Adrenal gland (tissue), 12 donors: ENCODE measurements around the gene UCHL3. TPM values are rescaled to one million over a fixed set of nuclear protein-coding genes. Genes with fewer than 3 reads are reported as not detected.
A peak's percentile ranks its signal among the peaks of the same experiment; 100 is the strongest.

Experiments used
- DNase-seq, 7 donors: peaks; one replicate each; pipeline ENCODE4 v3.0.0-alpha.2; 2019 to 2020
- H3K27ac ChIP-seq, 5 donors: fragments of 200-600 bp; sonication (generic) in 4 of 5; 1 replicate in 3 of 5; 2 replicates in 2 of 5; pipeline versions ENCODE4 v1.5.1 to v1.8.0; 2016 to 2020; ENCODE audit warnings: mild to moderate bottlenecking in 1 of 5
- H3K27me3 ChIP-seq: fragments of 200-600 bp; 2 replicates; pipeline ENCODE4 v1.8.0; 2021
- H3K36me3 ChIP-seq, 2 donors: fragments of 200-600 bp; replicated peaks in 1 of 2; 1 replicate in 1 of 2; 2 replicates in 1 of 2; pipeline versions ENCODE4 v1.5.1 to v1.8.0; 2018 to 2022
- H3K4me1 ChIP-seq, 2 donors: fragments of 200-600 bp; replicated peaks in 1 of 2; 1 replicate in 1 of 2; 2 replicates in 1 of 2; pipeline versions ENCODE4 v1.5.1 to v1.8.0; 2018 to 2021
- H3K4me3 ChIP-seq, 4 donors: fragments of 200-600 bp; sonication (generic) in 3 of 4; one replicate each; pipeline ENCODE4 v1.5.1; 2016 to 2018
- H3K9me3 ChIP-seq, 3 donors: fragments of 200-600 bp; sonication (generic) in 1 of 3; replicated peaks in 1 of 3; 1 replicate in 2 of 3; 2 replicates in 1 of 3; pipeline versions ENCODE4 v1.5.1 to v1.8.0; 2016 to 2021
- CTCF ChIP-seq, 6 experiments: fragments of 450-650 bp in 4 of 6; fragments of 200-600 bp in 2 of 6; sonication (generic) in 1 of 6; IDR thresholded peaks; 1 replicate in 5 of 6; 2 replicates in 1 of 6; pipeline versions ENCODE4 v1.5.1 to v1.8.0; 2016 to 2021; ENCODE audit warnings: antibody characterized with exemption in 6 of 6, mild to moderate bottlenecking in 2 of 6, moderate library complexity in 1 of 6
- POLR2A ChIP-seq, 2 donors: fragments of 450-650 bp; IDR thresholded peaks; one replicate each; pipeline ENCODE4 v1.6.1; 2017; ENCODE audit warnings: antibody characterized with exemption in 2 of 2, mild to moderate bottlenecking in 2 of 2, moderate library complexity in 1 of 2
- WGBS, 4 donors: extraction: QIAGEN DNeasy Blood & Tissue Kit in 2 of 4; methylation state at CpG; one replicate each; pipeline versions ENCODE4 v1.1.5 to v1.1.7; 2013 to 2017; 5-methylcytosine and 5-hydroxymethylcytosine counted together
- intact Hi-C, 2 donors: fragments of 100-400 bp; cut with DNase I; formaldehyde crosslinking; loops; one replicate each; pipeline versions ENCODE4 v1.14.1 to v1.15.0; 2022 to 2023
- polyA plus RNA-seq, 3 donors: library from polyadenylated mRNA; stranded (reverse); fragments of 200-250 nt in 2 of 3; fragments of 350-450 nt in 1 of 3; fragmentation: Illumina TruSeq in 1 of 3; extraction: RNeasy Lipid Tissue Mini Kit (QIAGEN cat#74804) in 1 of 3; gene quantifications; one replicate each; pipeline ENCODE4 v1.2.3, GENCODE V29; 2013 to 2014
- total RNA-seq, 9 donors: library from RNA; depleted of rRNA in 4 of 9; stranded (reverse); fragments of >200 nt in 4 of 9; fragments of 120-200 nt in 1 of 9; fragmentation: NEBNext Ultra II Directional in 1 of 9; extraction: Animal tissue kit (Norgen Biotek cat#: 25700) in 1 of 9; gene quantifications; one replicate each; pipeline versions ENCODE4 v1.1.0 to v1.2.4, GENCODE V29; 2013 to 2023
- donor health status: healthy with polysubstance abuse.
- donor health status: Bipolar disorder and iron deficiency.
- donor health status: DM: yes; HTN: yes; CAD: no.
- donor health status: DM: no; HTN: no; CAD: no.
- donor health status: DM: no; HTN: no; CAD: no.
- donor health status: DM: yes; HTN: yes; CAD: no.

The UCHL3 gene
- total and polyA plus RNA-seq, 12 donors: 33.5 to 183 (median 62.7) TPM

- WGBS, 4 donors: 44 to 75% (median 58%) methylated on average over 3 of the region's 3 CpGs
- peak overlapping the region in 1 of 5 donors; percentile 90 for H3K27ac ChIP-seq
- no peaks in the 10 kb centered on the region for H3K27me3 ChIP-seq
- H3K4me1 ChIP-seq: peaks cover 0 to 79% of the 10 kb centered on the region in 2 donors
- H3K4me3 ChIP-seq: no peak overlapping the region
- no peaks in the 10 kb centered on the region for H3K9me3 ChIP-seq
- intact Hi-C loops: loop anchor here in 1 of 2 donors (10.0 kb wide), 1 partner anchor 63 kb away; the partner anchor contains the start of gene TBC1D4
- no peaks in the 10 kb centered on the region for H3K36me3 ChIP-seq
- no peak for TF ChIP-seq POLR2A (IDR thresholded peaks at IDR 0.05)
- no peak for TF ChIP-seq CTCF (IDR thresholded peaks at IDR 0.05)
- peak in 3 of 7 donors; percentile 27 to 48 (median 48) for DNase-seq
Measured at GRCh38 chr13:75547917-75548316, 1.7 kb upstream of the UCHL3 start.

DNA sequence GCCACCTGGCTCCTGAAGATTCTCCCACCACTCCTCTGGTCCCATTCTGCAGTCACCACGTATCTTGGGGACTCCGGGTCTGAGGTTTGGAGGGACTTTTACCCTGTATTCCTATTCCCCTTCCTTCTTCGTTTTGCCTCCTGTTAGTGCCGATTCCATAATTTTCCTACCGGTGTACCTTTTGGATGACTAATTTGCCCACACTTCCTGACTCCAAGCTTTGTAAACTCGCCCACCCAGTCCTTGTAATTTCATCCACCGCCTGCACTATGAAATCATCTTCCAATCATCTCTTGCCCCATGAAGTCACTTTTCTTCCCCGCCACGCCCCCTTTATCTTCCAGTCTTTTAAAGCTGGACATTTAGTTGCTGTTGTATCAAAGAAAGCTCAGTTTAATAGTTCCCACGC is 572 bp downstream of the UCHL3 start:
- peaks cover 0 to 70% of the 10 kb centered on the region in 2 donors for H3K4me1 ChIP-seq
- H3K36me3 ChIP-seq: peaks cover 0 to 6% of the 10 kb centered on the region in 2 donors
- DNase-seq: peak in 5 of 7 donors; percentile 48 to 69 (median 63)
- H3K27ac ChIP-seq: peak overlapping the region in 3 of 5 donors; percentile 72 to 95 (median 90)
- no peaks in the 10 kb centered on the region for H3K9me3 ChIP-seq
- H3K4me3 ChIP-seq: peak overlapping the region; percentile 3 to 88 (median 70)
- 2% methylated on average over 10 of the region's 10 CpGs for WGBS, 4 donors
- TF ChIP-seq CTCF (IDR thresholded peaks at IDR 0.05): no peak
- TF ChIP-seq POLR2A (IDR thresholded peaks at IDR 0.05): no peak
- intact Hi-C loops: no loop called here
- no peaks in the 10 kb centered on the region for H3K27me3 ChIP-seq

DNA sequence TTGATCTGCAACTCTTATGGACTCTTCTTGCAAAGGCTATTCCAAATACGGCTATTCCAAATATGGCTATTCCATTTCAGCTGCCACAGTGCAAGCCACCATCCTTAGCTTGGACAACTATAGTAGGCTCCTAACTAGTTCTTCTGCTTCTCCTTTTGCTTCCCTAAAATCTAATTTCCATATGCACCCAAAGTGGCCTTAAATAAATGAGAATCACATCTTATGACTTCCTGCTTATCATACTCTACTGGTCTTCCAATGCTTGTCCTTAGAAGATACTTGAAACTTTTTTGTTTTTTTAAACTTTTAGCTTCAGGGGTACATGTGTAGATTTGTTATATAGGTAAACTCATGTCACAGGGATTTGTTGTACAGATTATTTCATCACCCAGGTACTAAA is 4.9 kb downstream of the UCHL3 start:
- Histone ChIP-seq H3K27ac (no peak overlapping the region), H3K36me3 (peaks cover 0 to 6% of the 10 kb centered on the region in 2 donors), H3K9me3 (no peaks in the 10 kb centered on the region), H3K27me3 (no peaks in the 10 kb centered on the region), H3K4me3 (no peak overlapping the region), H3K4me1 (peaks cover 0 to 56% of the 10 kb centered on the region in 2 donors)
- intact Hi-C loops: no loop called here
- WGBS, 4 donors: 91 to 98% (median 96%) methylated on average over 1 of the region's 1 CpG
- no peak for DNase-seq
- TF ChIP-seq POLR2A (IDR thresholded peaks at IDR 0.05) (no peak), CTCF (IDR thresholded peaks at IDR 0.05) (no peak)

DNA sequence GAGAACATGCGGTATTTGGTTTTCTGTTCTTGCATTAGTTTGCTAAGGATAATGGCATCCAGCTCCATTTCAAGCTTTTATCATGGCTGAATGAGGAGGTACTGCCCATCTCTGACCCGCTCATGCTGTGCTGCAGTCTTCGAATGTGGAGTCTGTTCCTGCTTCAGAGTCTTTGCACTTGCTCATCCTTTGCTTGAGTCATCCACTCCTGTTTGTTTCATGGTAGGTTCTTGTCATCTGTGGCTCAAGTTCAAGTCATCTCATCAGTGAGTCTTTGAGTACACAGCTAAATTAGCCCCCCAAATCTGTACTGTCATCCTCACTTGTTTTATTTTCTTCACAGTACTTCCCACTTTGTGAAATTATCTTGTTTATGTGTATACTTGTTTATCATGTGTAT is 5.4 kb downstream of the UCHL3 start:
- H3K9me3 ChIP-seq: no peaks in the 10 kb centered on the region
- WGBS, 4 donors: 98 to 100% (median 99%) methylated on average over 3 of the region's 3 CpGs
- no peak overlapping the region for H3K27ac ChIP-seq
- intact Hi-C loops: no loop called here
- H3K4me1 ChIP-seq: peaks cover 0 to 56% of the 10 kb centered on the region in 2 donors
- no peak for DNase-seq
- no peaks in the 10 kb centered on the region for H3K27me3 ChIP-seq
- H3K36me3 ChIP-seq: peaks cover 0 to 6% of the 10 kb centered on the region in 2 donors
- no peak for TF ChIP-seq POLR2A (IDR thresholded peaks at IDR 0.05)
- TF ChIP-seq CTCF (IDR thresholded peaks at IDR 0.05): no peak
- H3K4me3 ChIP-seq: no peak overlapping the region
